Caco-2 (cell line): ENCODE data around the gene ARMH1. TPM values are rescaled to one million over a fixed set of nuclear protein-coding genes. Genes with fewer than 3 reads are reported as not detected.

ENCODE experiments used
- BruUV-seq: library from RNA; stranded (reverse); fragments of 400-500 nt; replicated peaks from 2 replicates; lab custom pipeline; 2021; lab: Mats Ljungman, UMichigan
- CTCF ChIA-PET: fragments of 300-600 bp; sonication (Branson Sonifier 250); formaldehyde crosslinking; loops from one replicate; lab custom pipeline; 2022; ENCODE audit warnings: antibody characterized with exemption; lab: Charles Lee
- POLR2A ChIA-PET: fragments of 300-600 bp; sonication (Branson Sonifier 250); formaldehyde crosslinking; loops from one replicate; lab custom pipeline; 2022; ENCODE audit warnings: antibody characterized with exemption; lab: Charles Lee
- DNase-seq, 2 experiments: peaks; one replicate each; pipeline versions ENCODE4 v3.0.0 to v3.0.0-alpha.2; 2020 to 2022
- H3K27me3 ChIP-seq: replicated peaks from 2 replicates; pipeline ENCODE4 v1.6.0; 2011; ENCODE audit warnings: low read length; ENCODE audit not compliant: control insufficient read depth, insufficient read depth
- H3K36me3 ChIP-seq: 2 replicates; pipeline ENCODE4 v1.5.1; 2011; ENCODE audit warnings: low read length; ENCODE audit not compliant: control insufficient read depth, insufficient read depth
- H3K4me1 ChIP-seq: fragments of 250-450 bp; sonication (Bioruptor Pico); 2 replicates; pipeline ENCODE4 v1.5.1; 2020; ENCODE audit warnings: mild to moderate bottlenecking
- H3K4me3 ChIP-seq: 2 replicates; pipeline ENCODE4 v1.5.1; 2011; ENCODE audit warnings: low read depth, mild to moderate bottlenecking, control low read depth, low read length
- H3K9me3 ChIP-seq: fragments of 250-450 bp; sonication (Bioruptor Pico); 2 replicates; pipeline ENCODE4 v1.5.1; 2020; ENCODE audit warnings: mild to moderate bottlenecking, moderate library complexity
- H3K27ac Mint-ChIP-seq: one replicate; pipeline ENCODE4 v1.8.0; 2022; ENCODE audit warnings: mixed read lengths; ENCODE audit not compliant: unreplicated experiment
- H3K27me3 Mint-ChIP-seq: one replicate; pipeline ENCODE4 v1.8.0; 2022; ENCODE audit warnings: mixed read lengths; ENCODE audit not compliant: insufficient read depth, unreplicated experiment
- H3K36me3 Mint-ChIP-seq: one replicate; pipeline ENCODE4 v1.8.0; 2022; ENCODE audit warnings: mild to moderate bottlenecking, mixed read lengths; ENCODE audit not compliant: insufficient read depth, unreplicated experiment
- H3K4me1 Mint-ChIP-seq: one replicate; pipeline ENCODE4 v1.8.0; 2022; ENCODE audit warnings: low read depth, mixed read lengths; ENCODE audit not compliant: unreplicated experiment
- H3K4me3 Mint-ChIP-seq: one replicate; pipeline ENCODE4 v1.8.0; 2022; ENCODE audit warnings: mild to moderate bottlenecking, moderate library complexity, mixed read lengths; ENCODE audit not compliant: unreplicated experiment
- H3K9me3 Mint-ChIP-seq: one replicate; pipeline ENCODE4 v1.8.0; 2022; ENCODE audit warnings: mixed read lengths; ENCODE audit not compliant: unreplicated experiment
- CTCF ChIP-seq, 2 experiments: fragments of 200-600 bp in 1 of 2; IDR thresholded peaks; 1 replicate in 1 of 2; 2 replicates in 1 of 2; pipeline versions ENCODE4 v1.5.1 to v1.8.0; 2011 to 2022; ENCODE audit warnings: antibody characterized with exemption in 1 of 2, control low read depth in 1 of 2, inconsistent platforms in 1 of 2, low read depth in 1 of 2, low read length in 1 of 2, mild to moderate bottlenecking in 1 of 2, moderate library complexity in 1 of 2; ENCODE audit not compliant: insufficient read depth in 1 of 2, severe bottlenecking in 1 of 2, unreplicated experiment in 1 of 2
- intact Hi-C: fragments of 100-400 bp; cut with micrococcal nuclease; formaldehyde crosslinking; loops from one replicate; pipeline ENCODE4 v1.10.0; 2022; ENCODE audit not compliant: unreplicated experiment
- total RNA-seq: library from RNA; stranded (reverse); gene quantifications from 2 replicates; pipeline ENCODE4 v1.2.3, GENCODE V29; 2022

ARMH1 gene
- total RNA-seq, 1 experiment from 2014 or later = not detected

- no peaks in the 10 kb centered on the region for H3K27me3 Mint-ChIP-seq
- no peaks in the 10 kb centered on the region for H3K4me1 ChIP-seq
- peaks cover 9% of the 10 kb centered on the region for H3K9me3 Mint-ChIP-seq
- ChIA-PET POLR2A (interaction anchor here (0.9 to 1.3 kb wide), 2 partner anchors 9 kb away, joined by 3 to 12 read pairs; partner anchors contain the start of gene RNU5D-1), CTCF (no interaction called here)
- no peaks in the 10 kb centered on the region for H3K27me3 ChIP-seq
- no TSS peak for BruUV-seq
- H3K9me3 ChIP-seq = no peaks in the 10 kb centered on the region
- intact Hi-C loops = loop anchor here (1.0 kb wide), 1 partner anchor 8 kb away; the partner anchor contains the start of gene RNU5D-1
- no peak for TF ChIP-seq CTCF (IDR thresholded peaks at IDR 0.05; ENCODE audit: insufficient read depth in 1 of 2, low read depth in 1 of 2, low read length in 1 of 2, severe bottlenecking in 1 of 2, unreplicated experiment in 1 of 2)
- H3K4me3 Mint-ChIP-seq = peak within 1 kb of the TSS; percentile 99
- no peaks in the 10 kb centered on the region for H3K4me1 Mint-ChIP-seq
- peak within 1 kb of the TSS; percentile 65 for H3K4me3 ChIP-seq
- peak; percentile 95 for DNase-seq
- H3K36me3 Mint-ChIP-seq = peaks cover 52% of the 10 kb centered on the region
- no peaks in the 10 kb centered on the region for H3K36me3 ChIP-seq
- peak within 1 kb of the TSS; percentile 97 for H3K27ac Mint-ChIP-seq
These were observed 65.0 kb downstream of the ARMH1 start, which contains the start of gene KIF2C for GRCh38 chr1:44739307-44740178. KIF2C (plus strand) TSS chr1:44739837; CDS start chr1:44739933, 96 bp downstream.

- TF ChIP-seq CTCF (IDR thresholded peaks at IDR 0.05; ENCODE audit: insufficient read depth in 1 of 2, low read depth in 1 of 2, low read length in 1 of 2, severe bottlenecking in 1 of 2, unreplicated experiment in 1 of 2) = no peak
- Histone ChIP-seq H3K27me3 (no peaks in the 10 kb centered on the region), H3K4me1 (no peaks in the 10 kb centered on the region), H3K4me3 (peak overlapping the region; percentile 65), H3K36me3 (no peaks in the 10 kb centered on the region), H3K9me3 (no peaks in the 10 kb centered on the region)
- H3K4me3 Mint-ChIP-seq = peak overlapping the region; percentile 99
- POLR2A ChIA-PET = interaction anchor here (0.9 to 1.3 kb wide), 4 partner anchors 8 to 60 kb away, joined by 3 to 12 read pairs (median 6); partner anchors contain the start of genes PLK3 and RNU5D-1
- peak in 1 of 2 experiments; percentile 15 for DNase-seq
- peak overlapping the region; percentile 97 for H3K27ac Mint-ChIP-seq
- TSS peak; percentile 88 for BruUV-seq
- CTCF ChIA-PET = no interaction called here
- peaks cover 9% of the 10 kb centered on the region for H3K9me3 Mint-ChIP-seq
- H3K27me3 Mint-ChIP-seq = no peaks in the 10 kb centered on the region
- H3K4me1 Mint-ChIP-seq = no peaks in the 10 kb centered on the region
- H3K36me3 Mint-ChIP-seq = peaks cover 56% of the 10 kb centered on the region
- intact Hi-C loops = no loop called here
These were observed 65.7 kb downstream of the ARMH1 start for GRCh38 chr1:44740179-44740617.

- DNase-seq = no peak
- Histone ChIP-seq H3K36me3 (peaks cover 1% of the 10 kb centered on the region), H3K4me3 (no peak overlapping the region), H3K4me1 (no peaks in the 10 kb centered on the region), H3K27me3 (no peaks in the 10 kb centered on the region), H3K9me3 (no peaks in the 10 kb centered on the region)
- TF ChIP-seq CTCF (IDR thresholded peaks at IDR 0.05; ENCODE audit: insufficient read depth in 1 of 2, low read depth in 1 of 2, low read length in 1 of 2, severe bottlenecking in 1 of 2, unreplicated experiment in 1 of 2) = no peak
- no TSS peak for BruUV-seq
- intact Hi-C loops = no loop called here
- ChIA-PET POLR2A (interaction anchor here (0.7 to 1.3 kb wide), 2 partner anchors 10 to 22 kb away, joined by 3 to 5 read pairs; no protein-coding TSS in a partner anchor), CTCF (no interaction called here)
- Mint-ChIP-seq H3K27ac (no peak overlapping the region), H3K4me1 (no peaks in the 10 kb centered on the region), H3K4me3 (no peak overlapping the region), H3K27me3 (no peaks in the 10 kb centered on the region), H3K36me3 (peaks cover 80% of the 10 kb centered on the region), H3K9me3 (no peaks in the 10 kb centered on the region)
These were observed 68.7 kb downstream of the ARMH1 start for GRCh38 chr1:44743211-44743610.
